Measurements from ENCODE around the gene MYBPC3. TPM values are rescaled to one million over a fixed set of nuclear protein-coding genes. Genes with fewer than 3 reads are reported as not detected.

MYBPC3 gene
- total RNA-seq, 1 experiment from 2014 or later = not detected

DNA sequence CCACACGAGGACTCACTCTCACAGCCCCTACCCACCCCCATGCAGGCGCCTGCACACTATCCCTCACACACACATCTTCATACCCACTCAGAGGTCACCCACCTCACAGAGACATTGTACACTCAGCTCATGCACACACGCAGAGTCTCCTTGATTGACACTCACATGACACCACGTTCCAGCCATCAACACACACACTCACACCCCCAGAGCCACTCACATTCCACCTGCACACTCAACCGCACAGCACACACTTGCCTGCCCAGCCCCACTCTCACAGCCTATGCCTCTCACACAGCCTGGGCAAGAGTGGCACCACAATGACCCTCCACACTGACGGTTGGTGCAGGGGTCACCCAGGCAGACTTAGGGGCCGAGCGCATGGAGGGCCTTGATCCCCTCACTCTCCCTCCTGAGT is 23.6 kb upstream of the MYBPC3 start:
- H3K36me3 ChIP-seq (replicated peaks; ENCODE audit: control insufficient read depth, insufficient read depth, low read length) = no peaks in the 10 kb centered on the region
- H3K27me3 ChIP-seq (ENCODE audit: control insufficient read depth, insufficient read depth, low read length) = no peaks in the 10 kb centered on the region
- DNase-seq = no peak
- H3K4me3 ChIP-seq (ENCODE audit: insufficient read depth, low read depth, low read length) = no peak overlapping the region

DNA sequence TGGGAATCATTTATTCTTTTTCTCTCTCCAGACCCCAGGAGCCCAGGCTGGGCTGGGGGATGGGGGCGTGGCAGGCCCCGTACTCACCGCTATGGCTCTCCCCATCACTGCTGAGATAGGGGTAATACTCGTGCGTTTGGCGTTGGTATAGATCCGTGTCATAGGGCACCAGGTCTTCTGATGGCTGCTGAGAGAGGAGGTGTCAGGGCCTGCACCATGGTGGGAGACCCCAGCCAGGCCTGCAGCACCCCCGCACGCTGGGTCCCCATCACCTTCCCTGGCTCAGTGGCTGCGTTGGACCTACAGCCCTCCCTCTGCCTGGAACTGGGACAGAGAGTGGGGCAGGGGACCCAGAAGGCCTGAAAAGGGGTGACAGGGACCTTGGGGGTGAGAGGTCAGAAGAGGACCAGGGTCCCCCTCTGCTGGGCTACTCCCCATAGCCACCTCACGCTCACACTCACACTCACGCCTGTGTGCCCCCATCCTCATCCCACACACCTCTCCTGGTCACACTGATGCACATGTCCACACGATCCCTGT is 23.1 kb upstream of the MYBPC3 start:
- Histone ChIP-seq H3K36me3 (replicated peaks; ENCODE audit: control insufficient read depth, insufficient read depth, low read length) (no peaks in the 10 kb centered on the region), H3K4me3 (ENCODE audit: insufficient read depth, low read depth, low read length) (no peak overlapping the region), H3K27me3 (ENCODE audit: control insufficient read depth, insufficient read depth, low read length) (no peaks in the 10 kb centered on the region)
- no peak for DNase-seq

DNA sequence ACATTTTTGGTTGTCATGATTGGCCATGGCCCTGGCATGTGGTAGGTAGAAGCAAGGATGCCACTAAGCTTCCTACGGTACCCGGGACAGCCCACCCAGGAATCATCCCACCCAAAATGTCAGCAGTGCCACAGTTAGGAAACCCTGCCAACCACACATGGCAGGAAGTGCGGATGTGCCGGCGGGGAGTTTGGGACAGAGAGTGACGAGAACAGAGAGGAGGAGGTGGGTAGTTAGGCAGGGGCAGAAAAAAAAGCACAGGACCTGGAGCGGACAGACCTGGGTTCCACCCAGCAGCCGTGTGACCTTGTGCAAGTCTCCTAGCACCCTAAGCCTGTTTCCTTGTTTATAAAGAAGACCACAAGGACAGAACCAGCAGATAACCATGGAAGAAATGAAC is 22.5 kb upstream of the MYBPC3 start:
- Histone ChIP-seq H3K36me3 (replicated peaks; ENCODE audit: control insufficient read depth, insufficient read depth, low read length) (no peaks in the 10 kb centered on the region), H3K4me3 (ENCODE audit: insufficient read depth, low read depth, low read length) (no peak overlapping the region), H3K27me3 (ENCODE audit: control insufficient read depth, insufficient read depth, low read length) (no peaks in the 10 kb centered on the region)
- DNase-seq = no peak

DNA sequence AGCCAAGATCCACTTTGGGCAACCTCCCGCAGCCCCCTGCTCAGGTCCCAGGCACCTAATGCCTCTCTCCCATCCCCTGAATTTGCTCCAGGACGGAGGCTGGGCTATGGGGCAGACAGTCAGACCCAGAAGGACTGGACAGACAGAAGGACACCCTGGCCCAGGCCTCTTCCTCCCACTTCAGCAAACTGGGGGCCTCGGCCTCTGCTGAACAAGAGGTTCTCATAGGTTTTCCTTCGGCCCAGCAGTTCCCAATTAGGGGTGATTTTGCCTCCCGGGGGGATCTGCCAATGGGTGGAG is 22.2 kb upstream of the MYBPC3 start:
- Histone ChIP-seq H3K4me3 (ENCODE audit: insufficient read depth, low read depth, low read length) (no peak overlapping the region), H3K36me3 (replicated peaks; ENCODE audit: control insufficient read depth, insufficient read depth, low read length) (no peaks in the 10 kb centered on the region), H3K27me3 (ENCODE audit: control insufficient read depth, insufficient read depth, low read length) (no peaks in the 10 kb centered on the region)
- no peak for DNase-seq

- DNase-seq = peak; percentile 94
- Histone ChIP-seq H3K4me3 (ENCODE audit: insufficient read depth, low read depth, low read length) (no peak overlapping the region), H3K27me3 (ENCODE audit: control insufficient read depth, insufficient read depth, low read length) (no peaks in the 10 kb centered on the region), H3K36me3 (replicated peaks; ENCODE audit: control insufficient read depth, insufficient read depth, low read length) (no peaks in the 10 kb centered on the region)
These were observed 21.6 kb upstream of the MYBPC3 start for GRCh38 chr11:47373876-47374719.

DNA sequence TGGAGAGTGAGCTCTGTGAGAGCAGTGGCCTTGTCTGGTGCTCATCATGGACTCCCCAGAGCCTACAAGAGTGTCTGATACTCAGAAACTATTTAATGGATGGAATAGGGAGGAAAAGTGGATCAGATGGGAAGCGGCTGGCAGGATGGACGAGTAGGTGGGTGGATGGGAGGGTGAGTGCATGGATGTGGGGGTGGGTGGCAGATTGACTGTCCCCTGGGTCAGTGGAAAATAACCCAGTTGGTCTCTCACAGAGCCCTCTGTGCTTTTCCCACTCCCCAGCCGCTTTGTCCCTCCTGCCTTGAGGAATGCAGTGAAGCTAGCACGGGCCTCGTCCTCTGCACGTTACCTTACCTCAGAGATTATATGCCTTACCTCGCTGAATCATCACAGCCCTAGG is 19.9 kb upstream of the MYBPC3 start:
- no peak for DNase-seq
- H3K27me3 ChIP-seq (ENCODE audit: control insufficient read depth, insufficient read depth, low read length) = no peaks in the 10 kb centered on the region
- no peaks in the 10 kb centered on the region for H3K36me3 ChIP-seq (replicated peaks; ENCODE audit: control insufficient read depth, insufficient read depth, low read length)
- no peak overlapping the region for H3K4me3 ChIP-seq (ENCODE audit: insufficient read depth, low read depth, low read length)

GRCh38 chr11:47369676-47370075 is 17.2 kb upstream of the MYBPC3 start:
- H3K4me3 ChIP-seq (ENCODE audit: insufficient read depth, low read depth, low read length) = no peak overlapping the region
- no peaks in the 10 kb centered on the region for H3K36me3 ChIP-seq (replicated peaks; ENCODE audit: control insufficient read depth, insufficient read depth, low read length)
- no peak for DNase-seq
- no peaks in the 10 kb centered on the region for H3K27me3 ChIP-seq (ENCODE audit: control insufficient read depth, insufficient read depth, low read length)

DNA sequence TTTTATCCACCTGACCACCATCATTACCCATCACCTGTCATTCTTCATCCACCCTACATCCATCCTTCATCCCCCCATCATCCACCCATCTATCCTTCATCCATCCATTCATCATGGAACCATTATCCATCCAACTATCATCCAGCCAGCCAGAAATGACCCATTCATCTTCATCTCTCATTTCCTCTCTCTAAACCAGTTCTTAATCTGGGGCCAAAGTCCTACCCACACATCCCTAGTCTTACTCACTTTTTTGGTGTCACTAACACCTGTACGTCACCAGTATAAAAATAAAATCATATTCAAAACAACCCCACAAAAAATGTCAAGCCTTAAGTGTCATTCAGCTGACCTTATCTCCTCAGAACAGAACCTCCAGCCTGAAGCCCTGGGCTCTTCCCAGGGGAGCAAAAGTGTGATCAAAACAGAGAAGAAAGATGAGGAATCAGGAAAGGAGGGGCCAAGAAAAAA is 13.6 kb upstream of the MYBPC3 start:
- H3K36me3 ChIP-seq (replicated peaks; ENCODE audit: control insufficient read depth, insufficient read depth, low read length) = no peaks in the 10 kb centered on the region
- no peak for DNase-seq
- H3K4me3 ChIP-seq (ENCODE audit: insufficient read depth, low read depth, low read length) = no peak overlapping the region
- H3K27me3 ChIP-seq (ENCODE audit: control insufficient read depth, insufficient read depth, low read length) = no peaks in the 10 kb centered on the region

DNA sequence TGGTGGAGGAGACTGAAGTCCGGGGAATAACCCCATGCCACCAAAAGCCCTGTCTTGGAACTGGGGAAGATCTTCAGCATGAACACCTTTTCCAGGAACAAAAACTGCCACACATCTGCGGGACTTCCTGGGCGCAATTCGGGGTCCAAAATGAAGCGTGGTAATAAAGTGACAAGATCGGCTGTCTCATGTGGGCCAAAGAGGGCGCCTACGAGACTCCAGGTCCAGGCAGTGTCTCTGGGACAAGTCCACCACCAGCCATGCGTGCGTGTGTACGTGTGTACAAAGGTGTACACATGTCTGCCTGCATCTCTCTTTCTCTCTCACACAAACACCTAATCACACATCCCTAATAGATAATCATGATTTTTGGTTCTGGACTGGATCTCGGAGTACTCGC is 8.9 kb upstream of the MYBPC3 start:
- no peak overlapping the region for H3K4me3 ChIP-seq (ENCODE audit: insufficient read depth, low read depth, low read length)
- no peaks in the 10 kb centered on the region; the same call in 1 of the 2 replicates for H3K36me3 ChIP-seq (replicated peaks; ENCODE audit: control insufficient read depth, insufficient read depth, low read length)
- no peak for DNase-seq
- no peaks in the 10 kb centered on the region for H3K27me3 ChIP-seq (ENCODE audit: control insufficient read depth, insufficient read depth, low read length)

GRCh38 chr11:47360341-47360740 is 7.8 kb upstream of the MYBPC3 start:
- no peaks in the 10 kb centered on the region; the same call in 1 of the 2 replicates for H3K36me3 ChIP-seq (replicated peaks; ENCODE audit: control insufficient read depth, insufficient read depth, low read length)
- H3K4me3 ChIP-seq (ENCODE audit: insufficient read depth, low read depth, low read length) = no peak overlapping the region
- no peak for DNase-seq
- H3K27me3 ChIP-seq (ENCODE audit: control insufficient read depth, insufficient read depth, low read length) = no peaks in the 10 kb centered on the region

DNA sequence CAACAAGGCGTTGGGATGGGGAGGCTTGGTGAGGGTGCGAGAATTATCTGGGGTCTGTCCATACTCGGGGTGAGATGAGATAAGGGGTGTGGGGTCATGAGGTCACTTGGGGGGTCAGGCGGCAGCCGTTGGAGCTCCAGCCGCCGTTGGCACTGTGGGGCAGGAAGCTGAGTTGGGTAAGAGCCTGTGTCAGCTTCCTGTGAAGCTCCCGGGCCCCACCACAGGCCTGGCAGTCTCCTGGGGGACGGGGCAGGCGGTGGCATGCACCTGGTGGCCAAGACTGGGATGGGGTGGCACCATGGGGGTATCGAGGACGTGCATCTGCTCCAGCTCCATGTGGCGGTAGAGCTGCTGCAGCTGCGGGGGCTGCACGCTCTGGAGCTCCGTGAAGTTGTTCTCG is 7.1 kb upstream of the MYBPC3 start:
- no peak overlapping the region for H3K4me3 ChIP-seq (ENCODE audit: insufficient read depth, low read depth, low read length)
- H3K27me3 ChIP-seq (ENCODE audit: control insufficient read depth, insufficient read depth, low read length) = no peaks in the 10 kb centered on the region
- DNase-seq = no peak
- H3K36me3 ChIP-seq (replicated peaks; ENCODE audit: control insufficient read depth, insufficient read depth, low read length) = no peaks in the 10 kb centered on the region; the same call in 1 of the 2 replicates

DNA sequence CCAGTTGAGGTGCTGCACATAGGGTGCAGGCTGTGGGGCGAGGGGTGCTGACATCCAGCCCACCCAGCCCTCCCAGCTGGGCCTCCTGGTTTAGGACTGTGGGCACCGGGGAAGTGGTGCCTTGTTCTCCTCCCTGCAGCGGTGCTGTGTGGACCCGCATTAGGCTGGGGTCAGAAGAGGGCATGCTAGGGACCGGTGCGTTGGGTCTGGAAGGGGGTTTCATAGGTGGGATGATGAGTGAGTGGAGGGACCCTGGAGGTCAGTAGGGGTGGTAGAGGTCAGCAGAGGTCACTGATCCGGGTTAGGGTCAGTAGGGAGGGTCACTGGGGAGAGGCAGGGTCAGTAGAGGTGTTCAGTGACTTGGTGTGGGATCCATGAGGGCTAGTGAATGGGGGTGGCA is 6.7 kb upstream of the MYBPC3 start:
- Histone ChIP-seq H3K4me3 (ENCODE audit: insufficient read depth, low read depth, low read length) (no peak overlapping the region), H3K27me3 (ENCODE audit: control insufficient read depth, insufficient read depth, low read length) (no peaks in the 10 kb centered on the region), H3K36me3 (replicated peaks; ENCODE audit: control insufficient read depth, insufficient read depth, low read length) (no peaks in the 10 kb centered on the region; the same call in 1 of the 2 replicates)
- no peak for DNase-seq

GRCh38 chr11:47358731-47359051 is 6.2 kb upstream of the MYBPC3 start:
- no peak overlapping the region for H3K4me3 ChIP-seq (ENCODE audit: insufficient read depth, low read depth, low read length)

DNA sequence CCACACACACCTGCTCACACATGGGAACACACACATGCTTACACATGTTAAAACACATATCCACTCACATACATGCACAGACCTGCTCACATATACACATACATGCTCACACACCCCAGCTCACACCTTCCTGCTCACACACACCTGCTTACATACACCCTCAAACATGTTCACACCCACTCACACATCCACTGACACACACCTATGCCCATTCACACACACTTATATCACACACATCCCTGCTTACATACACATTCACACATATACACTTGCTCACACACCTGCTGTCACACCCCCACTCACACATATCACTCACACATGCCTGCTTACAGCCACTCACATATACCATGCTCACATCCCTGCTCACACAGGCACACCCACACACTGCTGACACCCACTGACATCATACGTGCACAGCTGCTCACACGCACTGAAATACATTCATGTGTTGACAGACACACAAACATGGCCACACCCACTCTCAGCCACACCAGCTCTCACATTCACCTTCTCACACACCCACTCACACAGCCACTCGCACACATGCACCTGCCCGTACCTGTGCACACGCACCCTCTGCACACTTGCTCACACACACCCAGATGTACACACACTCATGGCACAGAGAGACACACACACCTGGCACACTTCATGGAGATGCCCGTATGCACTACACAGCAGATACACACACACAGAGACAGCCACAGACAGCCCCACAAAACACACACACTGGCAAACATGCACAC is 5.7 kb upstream of the MYBPC3 start:
- no peak overlapping the region for H3K4me3 ChIP-seq (ENCODE audit: insufficient read depth, low read depth, low read length)
- DNase-seq = no peak
- H3K27me3 ChIP-seq (ENCODE audit: control insufficient read depth, insufficient read depth, low read length) = no peaks in the 10 kb centered on the region
- no peaks in the 10 kb centered on the region; the same call in 1 of the 2 replicates for H3K36me3 ChIP-seq (replicated peaks; ENCODE audit: control insufficient read depth, insufficient read depth, low read length)

More at GRCh38 chr11:47358731-47359051, 6.2 kb upstream of the MYBPC3 start:
- H3K27me3 ChIP-seq (ENCODE audit: control insufficient read depth, insufficient read depth, low read length) = no peaks in the 10 kb centered on the region
- no peaks in the 10 kb centered on the region; the same call in 1 of the 2 replicates for H3K36me3 ChIP-seq (replicated peaks; ENCODE audit: control insufficient read depth, insufficient read depth, low read length)
- peak; percentile 47 for DNase-seq

GRCh38 chr11:47356998-47357329 is 4.5 kb upstream of the MYBPC3 start:
- no peaks in the 10 kb centered on the region; the same call in 1 of the 2 replicates for H3K36me3 ChIP-seq (replicated peaks; ENCODE audit: control insufficient read depth, insufficient read depth, low read length)
- no peak for DNase-seq
- no peaks in the 10 kb centered on the region for H3K27me3 ChIP-seq (ENCODE audit: control insufficient read depth, insufficient read depth, low read length)
- no peak overlapping the region for H3K4me3 ChIP-seq (ENCODE audit: insufficient read depth, low read depth, low read length)

Measured in H7 (cell line).